Fibroblast of lung (primary cell): ENCODE data around the gene FHL1.

ENCODE experiments used
- EZH2 ChIP-seq: IDR thresholded peaks from 2 replicates; pipeline ENCODE4 v1.5.1; 2012; ENCODE audit warnings: low read length, control low read depth, mild to moderate bottlenecking; ENCODE audit errors: missing control alignments
- TF ChIP-seq, protein P1 (sequence below), 2 donors: IDR thresholded peaks in 1 of 2; conservative IDR thresholded peaks in 1 of 2; 1 replicate in 1 of 2; 2 replicates in 1 of 2; pipeline ENCODE4 v1.5.1; 2011 to 2012; ENCODE audit warnings: low read length in 2 of 2, control low read depth in 1 of 2, inconsistent platforms in 1 of 2, low read depth in 1 of 2, mild to moderate bottlenecking in 1 of 2

DNA sequence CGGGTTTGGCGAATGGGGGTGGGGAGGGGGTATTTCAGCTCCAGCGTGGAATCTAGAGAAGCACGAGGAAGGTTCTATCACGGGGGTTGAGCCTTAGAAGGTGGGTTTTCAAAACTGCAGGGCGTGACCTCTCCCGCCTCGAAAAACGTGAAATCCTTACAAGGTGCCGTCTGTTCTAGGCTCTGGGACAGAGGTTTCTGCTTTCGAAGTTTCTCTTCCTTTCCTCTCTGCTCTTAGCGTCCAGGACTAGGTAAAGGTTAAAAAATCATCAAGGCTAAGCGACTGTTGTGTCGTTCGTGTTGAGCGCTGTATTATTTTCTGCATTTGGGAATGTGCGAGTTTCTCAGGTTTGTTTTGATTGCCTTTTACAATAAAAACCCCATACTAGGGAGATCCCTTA, 1.1 kb downstream of the FHL1 start:
- TF ChIP-seq, protein P1, sequence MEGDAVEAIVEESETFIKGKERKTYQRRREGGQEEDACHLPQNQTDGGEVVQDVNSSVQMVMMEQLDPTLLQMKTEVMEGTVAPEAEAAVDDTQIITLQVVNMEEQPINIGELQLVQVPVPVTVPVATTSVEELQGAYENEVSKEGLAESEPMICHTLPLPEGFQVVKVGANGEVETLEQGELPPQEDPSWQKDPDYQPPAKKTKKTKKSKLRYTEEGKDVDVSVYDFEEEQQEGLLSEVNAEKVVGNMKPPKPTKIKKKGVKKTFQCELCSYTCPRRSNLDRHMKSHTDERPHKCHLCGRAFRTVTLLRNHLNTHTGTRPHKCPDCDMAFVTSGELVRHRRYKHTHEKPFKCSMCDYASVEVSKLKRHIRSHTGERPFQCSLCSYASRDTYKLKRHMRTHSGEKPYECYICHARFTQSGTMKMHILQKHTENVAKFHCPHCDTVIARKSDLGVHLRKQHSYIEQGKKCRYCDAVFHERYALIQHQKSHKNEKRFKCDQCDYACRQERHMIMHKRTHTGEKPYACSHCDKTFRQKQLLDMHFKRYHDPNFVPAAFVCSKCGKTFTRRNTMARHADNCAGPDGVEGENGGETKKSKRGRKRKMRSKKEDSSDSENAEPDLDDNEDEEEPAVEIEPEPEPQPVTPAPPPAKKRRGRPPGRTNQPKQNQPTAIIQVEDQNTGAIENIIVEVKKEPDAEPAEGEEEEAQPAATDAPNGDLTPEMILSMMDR (conservative IDR thresholded peaks at IDR 0.05 in 1 of 2, IDR thresholded peaks at IDR 0.05 in 1 of 2; ENCODE audit: low read depth in 1 of 2, low read length in 2 of 2): no peak
- no peak for TF ChIP-seq EZH2
